HT-29 (cell line): ENCODE measurements around the gene RFC1. TPM values are rescaled to one million over a fixed set of nuclear protein-coding genes. Genes with fewer than 3 reads are reported as not detected.
"Not testable (repeated sequence)": the region's sequence is repeated elsewhere in the genome, so short reads cannot be mapped to it uniquely, and the experiment has no call there.

Experiments
- DNase-seq: peaks from one replicate; pipeline ENCODE4 v3.0.0-alpha.2; 2015; ENCODE audit warnings: low spot score
- total RNA-seq: library from RNA; depleted of rRNA; stranded (reverse); fragments of >200 nt; shearing (Covaris generic); gene quantifications from 2 replicates; pipeline ENCODE4 v1.2.3, GENCODE V29; 2014; rRNA removed

The RFC1 gene, protein sequence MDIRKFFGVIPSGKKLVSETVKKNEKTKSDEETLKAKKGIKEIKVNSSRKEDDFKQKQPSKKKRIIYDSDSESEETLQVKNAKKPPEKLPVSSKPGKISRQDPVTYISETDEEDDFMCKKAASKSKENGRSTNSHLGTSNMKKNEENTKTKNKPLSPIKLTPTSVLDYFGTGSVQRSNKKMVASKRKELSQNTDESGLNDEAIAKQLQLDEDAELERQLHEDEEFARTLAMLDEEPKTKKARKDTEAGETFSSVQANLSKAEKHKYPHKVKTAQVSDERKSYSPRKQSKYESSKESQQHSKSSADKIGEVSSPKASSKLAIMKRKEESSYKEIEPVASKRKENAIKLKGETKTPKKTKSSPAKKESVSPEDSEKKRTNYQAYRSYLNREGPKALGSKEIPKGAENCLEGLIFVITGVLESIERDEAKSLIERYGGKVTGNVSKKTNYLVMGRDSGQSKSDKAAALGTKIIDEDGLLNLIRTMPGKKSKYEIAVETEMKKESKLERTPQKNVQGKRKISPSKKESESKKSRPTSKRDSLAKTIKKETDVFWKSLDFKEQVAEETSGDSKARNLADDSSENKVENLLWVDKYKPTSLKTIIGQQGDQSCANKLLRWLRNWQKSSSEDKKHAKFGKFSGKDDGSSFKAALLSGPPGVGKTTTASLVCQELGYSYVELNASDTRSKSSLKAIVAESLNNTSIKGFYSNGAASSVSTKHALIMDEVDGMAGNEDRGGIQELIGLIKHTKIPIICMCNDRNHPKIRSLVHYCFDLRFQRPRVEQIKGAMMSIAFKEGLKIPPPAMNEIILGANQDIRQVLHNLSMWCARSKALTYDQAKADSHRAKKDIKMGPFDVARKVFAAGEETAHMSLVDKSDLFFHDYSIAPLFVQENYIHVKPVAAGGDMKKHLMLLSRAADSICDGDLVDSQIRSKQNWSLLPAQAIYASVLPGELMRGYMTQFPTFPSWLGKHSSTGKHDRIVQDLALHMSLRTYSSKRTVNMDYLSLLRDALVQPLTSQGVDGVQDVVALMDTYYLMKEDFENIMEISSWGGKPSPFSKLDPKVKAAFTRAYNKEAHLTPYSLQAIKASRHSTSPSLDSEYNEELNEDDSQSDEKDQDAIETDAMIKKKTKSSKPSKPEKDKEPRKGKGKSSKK
- 25.2 and 26.6 TPM in 2 replicates for total RNA-seq

- peak; percentile 96 for DNase-seq
Measured at GRCh38 chr4:39365830-39366771, at the start of gene RFC1. Gene RFC1 (minus strand): TSS chr4:39366362. CDS start chr4:39366241, 121 bp downstream.

GRCh38 chr4:39415678-39416283 is 49.6 kb upstream of the RFC1 start:
- DNase-seq, result no peak

DNA sequence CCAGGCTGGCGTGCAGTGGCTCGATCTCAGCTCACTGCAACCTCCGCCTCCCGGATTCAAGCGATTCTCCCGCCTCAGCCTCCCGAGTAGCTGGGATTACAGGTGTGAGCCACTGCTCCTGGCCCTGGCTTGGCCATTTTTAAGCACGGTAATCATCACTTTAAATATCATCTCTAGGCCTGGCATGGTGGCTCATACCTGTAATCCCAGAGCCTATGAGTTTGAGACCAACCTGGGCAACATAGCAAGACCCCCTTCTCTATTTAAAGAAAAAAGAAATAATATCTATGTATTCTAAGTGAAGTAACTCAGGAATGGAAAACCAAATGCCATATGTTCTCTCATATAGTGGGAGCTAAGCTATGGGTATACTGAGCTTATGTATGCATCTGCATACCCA is 45.4 kb upstream of the RFC1 start:
- not testable (repeated sequence) for DNase-seq

- no peak for DNase-seq
Measured at GRCh38 chr4:39410415-39410814, 44.3 kb upstream of the RFC1 start.

DNA sequence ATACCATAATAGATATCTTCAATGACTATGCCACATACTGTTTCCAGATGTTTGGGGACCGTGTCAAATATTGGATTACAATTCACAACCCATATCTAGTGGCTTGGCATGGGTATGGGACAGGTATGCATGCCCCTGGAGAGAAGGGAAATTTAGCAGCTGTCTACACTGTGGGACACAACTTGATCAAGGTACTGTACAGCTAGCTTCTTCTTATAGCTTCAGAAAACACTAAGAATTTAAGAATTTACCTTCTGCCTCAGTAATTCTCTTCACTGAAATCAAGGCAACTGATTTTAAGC is 41.4 kb upstream of the RFC1 start:
- DNase-seq, result no peak

DNA sequence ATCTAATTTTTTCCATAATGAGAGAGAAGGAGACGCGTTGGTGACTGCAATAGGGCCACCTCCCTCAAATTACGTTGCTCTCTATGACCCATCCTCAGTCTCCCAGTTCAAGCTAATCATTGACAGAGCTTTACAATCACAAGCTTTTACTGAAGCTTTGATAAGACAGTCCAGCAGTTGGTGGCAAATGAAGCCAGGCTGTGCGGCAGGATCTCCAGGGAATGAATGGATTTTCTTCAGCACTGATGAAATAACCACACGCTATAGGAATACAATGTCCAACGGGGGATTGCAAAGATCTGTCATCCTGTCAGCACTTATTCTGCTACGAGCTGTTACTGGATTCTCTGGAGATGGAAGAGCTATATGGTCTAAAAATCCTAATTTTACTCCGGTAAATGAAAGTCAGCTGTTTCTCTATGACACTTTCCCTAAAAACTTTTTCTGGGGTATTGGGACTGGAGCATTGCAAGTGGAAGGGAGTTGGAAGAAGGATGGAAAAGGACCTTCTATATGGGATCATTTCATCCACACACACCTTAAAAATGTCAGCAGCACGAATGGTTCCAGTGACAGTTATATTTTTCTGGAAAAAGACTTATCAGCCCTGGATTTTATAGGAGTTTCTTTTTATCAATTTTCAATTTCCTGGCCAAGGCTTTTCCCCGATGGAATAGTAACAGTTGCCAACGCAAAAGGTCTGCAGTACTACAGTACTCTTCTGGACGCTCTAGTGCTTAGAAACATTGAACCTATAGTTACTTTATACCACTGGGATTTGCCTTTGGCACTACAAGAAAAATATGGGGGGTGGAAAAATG is 40.8 kb upstream of the RFC1 start, which contains the start of gene KLB:
Gene KLB (plus strand): TSS at position 168 of the 821 bp plus-strand sequence. CDS start 20 bp downstream, at position 188.
- peak; percentile 23 for DNase-seq

GRCh38 chr4:39401640-39402039 is 35.5 kb upstream of the RFC1 start:
- DNase-seq, result not testable (repeated sequence)

- DNase-seq, result no peak
Measured at GRCh38 chr4:39394706-39395105, 28.5 kb upstream of the RFC1 start.

DNA sequence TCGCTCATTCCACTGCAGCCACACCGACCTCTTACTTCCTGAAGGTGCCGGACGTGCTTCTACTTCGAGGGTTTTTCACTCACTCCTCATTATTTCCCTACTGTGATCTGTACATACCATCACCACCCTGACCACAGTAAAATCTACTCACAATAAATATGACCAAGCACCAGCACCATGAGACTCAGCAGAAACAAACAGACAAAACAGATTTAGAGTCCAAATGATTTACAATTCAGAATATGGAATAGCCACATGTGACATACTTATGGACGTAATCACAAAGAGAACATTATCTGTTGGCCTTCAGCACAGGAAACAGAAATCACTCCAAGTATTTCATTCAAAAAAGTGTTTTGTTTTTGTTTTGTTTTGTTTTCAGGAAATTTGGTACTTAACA is 24.4 kb upstream of the RFC1 start:
- DNase-seq, result no peak

DNA sequence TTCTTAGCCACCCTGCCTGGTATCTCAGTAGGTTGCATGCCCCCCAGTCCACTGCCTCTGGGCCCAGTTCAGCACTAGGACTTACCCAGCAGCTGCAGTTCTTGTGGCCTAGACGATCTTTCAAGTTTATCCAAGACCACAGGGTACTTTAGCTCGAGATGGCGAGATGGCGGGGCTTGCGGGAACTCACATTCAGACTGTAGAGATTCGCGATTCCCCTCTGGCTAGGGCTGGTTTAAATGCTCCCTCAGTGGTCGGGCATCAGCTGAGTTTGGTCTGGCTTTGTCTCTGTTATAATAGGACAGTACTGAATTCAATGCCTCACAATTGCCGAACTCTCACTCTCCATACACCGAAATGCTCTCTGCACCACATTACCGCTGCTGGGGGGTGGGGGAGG is 18.4 kb upstream of the RFC1 start:
- DNase-seq, result no peak

GRCh38 chr4:39383690-39384089 is 17.5 kb upstream of the RFC1 start:
- DNase-seq, result no peak

DNA sequence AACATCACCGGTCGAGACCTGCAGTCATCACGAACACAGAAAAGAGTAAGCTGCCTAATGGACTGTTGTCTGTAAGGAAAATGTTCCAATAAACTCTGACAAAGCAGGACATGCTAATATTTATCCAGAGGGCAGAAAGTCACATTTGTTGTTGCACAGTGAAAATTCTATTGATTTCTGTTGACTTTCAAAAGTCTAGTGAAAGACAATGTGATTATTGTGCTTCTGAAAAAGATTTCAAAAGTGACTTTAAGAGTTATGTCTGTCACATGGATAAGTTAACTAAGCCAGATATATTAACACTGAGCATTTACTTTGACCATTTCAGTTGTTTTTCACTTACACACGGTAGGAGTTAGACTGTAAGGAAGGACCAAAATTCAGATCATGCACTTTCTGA is 9.3 kb upstream of the RFC1 start:
- DNase-seq, result no peak

GRCh38 chr4:39371209-39371608 is 5.0 kb upstream of the RFC1 start:
- not testable (repeated sequence) for DNase-seq

- no peak for DNase-seq
Measured at GRCh38 chr4:39369301-39369700, 3.1 kb upstream of the RFC1 start.

DNA sequence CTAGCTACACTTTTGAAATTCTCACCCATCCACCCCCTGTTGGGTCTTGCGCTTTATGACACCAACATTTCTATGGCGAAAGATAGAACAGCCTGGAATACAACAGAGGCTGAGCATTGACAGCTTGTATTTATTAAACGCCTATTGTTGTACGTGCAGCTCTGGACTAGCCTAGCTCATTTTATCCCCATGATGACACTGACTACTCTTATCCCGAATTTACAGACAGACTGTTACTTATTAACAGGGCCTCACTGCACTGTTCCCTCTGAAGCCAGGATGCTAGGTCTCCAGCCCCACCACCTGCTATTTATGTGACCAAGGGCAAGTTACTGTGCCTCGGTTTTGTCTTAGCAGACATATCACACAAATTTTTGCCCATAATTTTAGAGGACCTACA is 1.0 kb upstream of the RFC1 start:
- DNase-seq, result no peak

- no peak for DNase-seq
Measured at GRCh38 chr4:39365360-39365759, 802 bp downstream of the RFC1 start.

- no peak for DNase-seq
Measured at GRCh38 chr4:39363773-39364393, 2.3 kb downstream of the RFC1 start.

DNA sequence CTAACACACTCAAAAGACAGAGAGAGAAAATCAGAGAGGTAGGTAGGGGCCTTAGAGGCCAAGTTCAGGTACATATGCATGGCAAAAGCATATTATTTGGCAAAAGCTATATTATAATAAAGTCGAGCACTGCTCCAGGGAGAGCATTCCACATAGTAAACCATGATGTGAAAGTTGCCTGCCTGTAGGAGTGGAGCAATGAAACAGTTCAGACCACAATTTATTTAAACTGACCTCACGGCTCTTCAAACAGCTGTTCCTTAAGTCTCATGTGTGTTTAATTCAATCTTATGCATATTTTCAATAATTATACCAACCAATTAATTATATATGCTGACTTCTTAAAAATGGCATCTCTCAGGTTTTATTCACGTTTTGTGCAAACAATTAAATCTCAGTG is 3.3 kb downstream of the RFC1 start:
- no peak for DNase-seq

- DNase-seq, result not testable (repeated sequence)
Measured at GRCh38 chr4:39360611-39361010, 5.6 kb downstream of the RFC1 start.
